ENCODE results near the gene PGAP1. TPM values are rescaled to one million over a fixed set of nuclear protein-coding genes. Genes with fewer than 3 reads are reported as not detected.

Gene PGAP1
- total and polyA plus RNA-seq, 2 of the 8 experiments (the other 6 are each of a cell fraction or from before 2014, with no cell fraction given): 8.3 to 24.1 TPM

DNA sequence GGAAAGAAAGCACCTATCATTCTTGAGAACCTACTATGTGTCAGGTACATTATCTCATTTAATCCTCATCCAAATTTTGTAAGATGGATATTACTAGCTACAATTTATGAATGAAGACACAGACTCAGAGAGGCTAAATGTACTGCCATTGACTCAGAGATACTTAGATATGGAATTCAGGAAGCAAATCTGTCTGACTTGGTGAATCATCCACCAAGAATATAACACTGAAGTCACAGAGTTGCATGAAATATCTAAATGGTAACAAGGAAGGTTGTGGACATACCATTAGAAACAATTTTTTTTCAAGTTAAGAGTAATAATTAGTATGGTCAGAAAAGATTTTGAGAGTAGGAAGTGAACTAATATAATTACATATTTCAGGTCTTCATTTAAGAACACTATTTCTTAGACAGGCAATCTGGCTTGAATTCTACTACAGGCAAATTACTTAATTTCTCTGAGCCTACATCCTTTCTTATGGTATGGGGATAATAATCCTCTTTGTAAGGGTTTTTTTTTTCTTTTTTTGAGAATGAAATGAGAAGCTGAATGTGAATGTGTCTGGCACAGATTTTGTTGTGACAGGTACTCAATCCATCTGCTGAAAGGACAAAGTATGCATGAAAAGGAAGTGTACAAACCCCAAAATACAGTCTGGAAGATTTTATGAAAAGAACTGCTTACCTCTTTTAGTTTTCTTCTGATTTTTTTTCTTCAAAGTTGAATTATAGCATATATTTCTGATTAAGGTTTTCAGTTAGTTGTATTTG, 102.6 kb downstream of the PGAP1 start:
- Histone ChIP-seq H3K79me1 (ENCODE audit: low read depth, low read length) (no peaks in the 10 kb centered on the region), H3K23ac (ENCODE audit: insufficient read length) (no peak overlapping the region), H3K18ac (ENCODE audit: extremely low read depth, low read length) (no peak overlapping the region), H4K91ac (replicated peaks; ENCODE audit: insufficient read length, low read length) (no peak overlapping the region), H3K4me2 (ENCODE audit: insufficient read depth in 1 of 2, low read depth in 2 of 2, low read length in 2 of 2) (no peak overlapping the region), H3K27me3 (replicated peaks in 1 of 4; ENCODE audit: control insufficient read depth in 3 of 4, extremely low read depth in 1 of 4, insufficient read depth in 3 of 4, low read length in 3 of 4) (peaks cover 0 to 1% (median 0%) of the 10 kb centered on the region in 4 experiments; a peak in 1 of 7 replicates), H2BK20ac (ENCODE audit: low read length) (no peak overlapping the region), H3K4me1 (replicated peaks in 1 of 4; ENCODE audit: control insufficient read depth in 3 of 4, insufficient read depth in 4 of 4, low read length in 3 of 4) (no peaks in the 10 kb centered on the region), H3K9me3 (ENCODE audit: insufficient read depth in 2 of 2, low read depth in 1 of 2, low read length in 1 of 2) (no peaks in the 10 kb centered on the region), H2AFZ (ENCODE audit: low read length) (no peak overlapping the region), H3K23me2 (ENCODE audit: low read depth, low read length) (no peaks in the 10 kb centered on the region; the same call in 1 of the 2 replicates), H3K79me2 (ENCODE audit: control insufficient read depth in 1 of 2, insufficient read depth in 2 of 2, low read length in 2 of 2) (no peaks in the 10 kb centered on the region), H3K56ac (replicated peaks; ENCODE audit: insufficient read length, low read depth, low read length) (no peak overlapping the region), H2AK5ac (ENCODE audit: low read depth, low read length) (no peak overlapping the region), H2BK120ac (replicated peaks; ENCODE audit: low read depth, low read length) (no peak overlapping the region), H3K9ac (replicated peaks in 1 of 4; ENCODE audit: extremely low read depth in 1 of 4, low read depth in 3 of 4, low read length in 3 of 4) (no peak overlapping the region), H2BK5ac (ENCODE audit: low read depth, low read length) (no peak overlapping the region), H2BK15ac (ENCODE audit: low read length) (no peak overlapping the region), H3K4me3 (ENCODE audit: extremely low read depth in 1 of 4, insufficient read depth in 2 of 4, low read depth in 3 of 4, low read length in 4 of 4) (no peak overlapping the region), H3K14ac (ENCODE audit: insufficient read length) (no peak overlapping the region), H4K5ac (ENCODE audit: insufficient read length, low read depth, low read length) (no peak overlapping the region), H2BK12ac (ENCODE audit: low read depth, low read length) (no peak overlapping the region), H3K36me3 (ENCODE audit: control insufficient read depth in 2 of 4, insufficient read depth in 4 of 4, low read length in 3 of 4) (no peaks in the 10 kb centered on the region), H4K20me1 (replicated peaks in 1 of 2; ENCODE audit: control insufficient read depth in 1 of 2, insufficient read depth in 2 of 2, low read length in 2 of 2) (no peaks in the 10 kb centered on the region), H3K4ac (replicated peaks; ENCODE audit: insufficient read length, low read depth, low read length) (no peak overlapping the region), H4K8ac (ENCODE audit: extremely low read depth, insufficient read depth, low read length) (no peak overlapping the region), H3K27ac (ENCODE audit: low read depth, low read length) (no peak overlapping the region)
- POLR2A ChIA-PET (ENCODE audit: partially characterized antibody): interaction anchor here (1.2 kb wide), 1 partner anchor 25 kb away, joined by 3 read pairs; the partner anchor contains the start of gene GTF3C3
- CTCF ChIA-PET (ENCODE audit: partially characterized antibody): interaction anchor here (0.9 kb wide), 2 partner anchors 16 to 251 kb away, joined by 3 read pairs; no protein-coding TSS in a partner anchor
- TF ChIP-seq TCF12 (IDR thresholded peaks at IDR 0.05; ENCODE audit: low read depth, low read length): no peak
- no peak for TF ChIP-seq YY1 (IDR thresholded peaks at IDR 0.05; ENCODE audit: low read depth, low read length)
- TF ChIP-seq TEAD4 (IDR thresholded peaks at IDR 0.05; ENCODE audit: low read depth, low read length): no peak
- TF ChIP-seq TBP (IDR thresholded peaks at IDR 0.05; ENCODE audit: low read depth, low read length): no peak
- no peak for TF ChIP-seq RFX5 (IDR thresholded peaks at IDR 0.05; ENCODE audit: borderline replicate concordance, low read depth, low read length)
- no peak for DNase-seq (ENCODE audit: low read depth in 1 of 2, low spot score in 2 of 2)
- FAIRE-seq: no peak

Data from H1 (cell line).